Measurements from ENCODE around the gene FEZ2. TPM values are rescaled to one million over a fixed set of nuclear protein-coding genes. Genes with fewer than 3 reads are reported as not detected.
A peak's percentile ranks its signal among the peaks of the same experiment; 100 is the strongest.

Gene FEZ2
- total and polyA plus RNA-seq, 2 of the 13 experiments (the other 11 are each of a cell fraction or from before 2014, with no cell fraction given): 42.5 to 59.1 TPM

DNA sequence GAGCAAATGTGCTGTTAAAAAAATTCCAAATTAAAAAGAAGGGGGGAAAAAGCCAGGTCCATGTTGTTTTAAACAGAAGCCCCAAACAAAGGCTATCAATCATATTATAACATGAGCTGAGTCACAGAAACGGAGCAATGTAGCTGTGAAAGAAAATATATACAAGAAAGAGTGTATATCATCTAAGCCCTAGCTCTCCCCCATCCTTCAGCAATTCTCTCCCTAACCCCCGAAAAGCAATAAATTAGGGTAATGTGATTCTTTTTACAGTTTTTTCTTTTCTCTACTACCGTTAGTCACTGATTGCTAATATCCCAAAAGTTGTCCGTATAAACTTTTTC lies 25.3 kb downstream of the FEZ2 start:
- FAIRE-seq (no peak), ATAC-seq (no peak), DNase-seq (ENCODE audit: low spot score) (no peak)
- intact Hi-C loops (cut with micrococcal nuclease; ENCODE audit: unreplicated experiment): no loop called here
- Histone ChIP-seq H4K20me1 (ENCODE audit: insufficient read depth, low read length) (no peaks in the 10 kb centered on the region), H3K9me3 (ENCODE audit: low read length) (no peaks in the 10 kb centered on the region), H3K4me2 (ENCODE audit: low read depth, low read length) (no peak overlapping the region), H3K79me2 (ENCODE audit: insufficient read depth, low read length) (no peaks in the 10 kb centered on the region), H3K4me1 (ENCODE audit: insufficient read depth, low read length) (no peaks in the 10 kb centered on the region), H2AFZ (ENCODE audit: low read length) (no peak overlapping the region), H3K27me3 (ENCODE audit: control insufficient read depth in 1 of 2, insufficient read depth in 2 of 2, low read length in 2 of 2) (no peaks in the 10 kb centered on the region), H3K4me3 (replicated peaks in 1 of 3; ENCODE audit: insufficient read depth in 1 of 3, low read depth in 2 of 3, low read length in 3 of 3) (no peak overlapping the region), H3K9ac (ENCODE audit: insufficient read depth, low read depth, low read length) (no peak overlapping the region), H3K36me3 (replicated peaks in 1 of 2; ENCODE audit: control insufficient read depth in 1 of 2, insufficient read depth in 2 of 2, low read length in 2 of 2) (peaks cover 2 to 44% of the 10 kb centered on the region in 2 experiments; a peak in 4 of 5 replicates), H3K27ac (ENCODE audit: extremely low read length, insufficient read depth, low read length) (no peak overlapping the region)
- ChIA-PET POLR2A (no interaction called here), CTCF (ENCODE audit: low intra/inter-chr PET ratio, low total read pairs) (no interaction called here)
- in situ Hi-C loops (cut with HindIII; ENCODE audit: extremely low pct_ligation_motif_present, low pct_unique_long_range_greater_than_20kb): no loop called here
- TSS peak; percentile 10 for BruUV-seq (replicated peaks)
- WGBS (ENCODE audit: low lambda C conversion rate): 97% methylated on average over 4 of the region's 4 CpGs
- TF ChIP-seq CBX5 (CRISPR knock-in tag; IDR thresholded peaks at IDR 0.05; ENCODE audit: borderline replicate concordance) (no peak), CBFB (CRISPR knock-in tag; IDR thresholded peaks at IDR 0.05) (no peak), BRF2 (CRISPR knock-in tag; IDR thresholded peaks at IDR 0.05) (no peak), TEAD2 (CRISPR knock-in tag; IDR thresholded peaks at IDR 0.05) (no peak), ZNF263 (CRISPR knock-in tag; IDR thresholded peaks at IDR 0.05) (no peak), NFYC (CRISPR knock-in tag; IDR thresholded peaks at IDR 0.05) (no peak), ARNT (IDR thresholded peaks at IDR 0.05) (no peak), ZNF879 (CRISPR knock-in tag; IDR thresholded peaks at IDR 0.05) (no peak), ZSCAN25 (CRISPR knock-in tag; IDR thresholded peaks at IDR 0.05) (no peak), ZNF260 (CRISPR knock-in tag; IDR thresholded peaks at IDR 0.05; ENCODE audit: borderline replicate concordance, low read depth) (no peak), FIP1L1 (IDR thresholded peaks at IDR 0.05; ENCODE audit: borderline replicate concordance, insufficient read depth, low read depth, low read length) (no peak), NR3C1 (CRISPR knock-in tag; IDR thresholded peaks at IDR 0.05) (no peak), ZC3H13 (CRISPR knock-in tag; IDR thresholded peaks at IDR 0.05) (no peak)
- TF ChIP-seq, protein P1, sequence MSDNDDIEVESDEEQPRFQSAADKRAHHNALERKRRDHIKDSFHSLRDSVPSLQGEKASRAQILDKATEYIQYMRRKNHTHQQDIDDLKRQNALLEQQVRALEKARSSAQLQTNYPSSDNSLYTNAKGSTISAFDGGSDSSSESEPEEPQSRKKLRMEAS (IDR thresholded peaks at IDR 0.05): no peak
